GM18868 (cell line): ENCODE measurements around the gene BRINP2.

Experiments used
- ATAC-seq: cut with Tn5 transposase; IDR thresholded peaks from one replicate; pipeline ENCODE4 v1.9.1; 2021; ENCODE audit warnings: mild to moderate bottlenecking, moderate library complexity; ENCODE audit not compliant: unreplicated experiment

The BRINP2 gene

DNA sequence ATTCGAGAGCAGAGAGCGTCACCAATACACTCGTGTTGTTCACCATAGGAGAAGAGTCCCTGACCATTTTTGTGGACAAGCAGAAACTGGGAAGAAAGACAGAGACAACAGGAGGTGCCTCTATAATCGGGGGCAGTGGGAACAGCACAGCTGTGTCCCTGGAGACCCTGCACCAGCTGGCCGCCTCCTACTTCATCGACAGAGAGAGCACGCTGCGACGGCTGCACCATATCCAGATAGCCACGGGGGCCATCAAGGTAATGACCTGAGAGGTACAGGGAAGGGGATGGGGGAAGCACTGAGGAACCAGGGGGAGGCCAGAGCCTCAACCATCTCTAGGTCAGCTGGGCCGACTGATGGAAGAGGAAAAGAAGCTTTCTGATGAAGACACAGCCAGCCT is 86.4 kb downstream of the BRINP2 start:
- ATAC-seq, result no peak

DNA sequence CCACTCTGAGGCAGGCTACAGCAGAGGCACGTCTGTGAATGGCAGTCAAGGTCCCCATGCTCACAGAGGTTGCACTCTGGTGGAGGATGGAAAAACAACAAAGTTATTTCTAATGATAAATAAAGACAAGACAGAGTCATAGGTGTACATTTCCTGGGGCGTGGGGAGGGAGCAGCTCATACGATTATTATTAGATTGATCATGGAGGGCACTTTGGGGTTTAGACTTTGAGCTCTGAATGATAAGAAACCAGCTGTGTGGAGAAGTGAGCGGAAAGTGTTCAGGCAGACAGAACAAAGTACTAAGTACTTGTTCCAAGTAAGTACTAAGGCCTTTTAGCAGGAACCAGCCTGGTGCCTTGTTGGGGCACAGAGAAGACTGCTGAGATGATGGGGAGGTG is 86.8 kb downstream of the BRINP2 start:
- no peak for ATAC-seq

DNA sequence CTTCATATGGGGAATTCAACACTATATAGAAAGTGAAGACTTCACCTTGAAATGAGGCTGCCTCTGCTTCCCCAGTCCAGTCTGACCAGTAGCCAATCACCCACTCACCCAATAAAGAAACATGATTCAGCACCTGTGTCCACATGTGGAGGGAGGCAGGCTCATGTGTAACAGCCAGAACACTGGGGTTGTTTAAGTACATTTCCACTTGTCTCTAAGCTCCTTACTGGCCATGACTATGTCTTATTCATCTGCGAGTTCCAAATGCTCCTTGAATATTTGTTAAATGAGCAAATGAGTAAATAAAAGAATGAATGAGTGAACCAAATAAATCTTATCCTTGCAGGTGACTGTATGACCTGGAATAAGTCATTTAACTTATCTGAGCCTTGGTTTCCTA is 100.1 kb downstream of the BRINP2 start:
- no peak for ATAC-seq

DNA sequence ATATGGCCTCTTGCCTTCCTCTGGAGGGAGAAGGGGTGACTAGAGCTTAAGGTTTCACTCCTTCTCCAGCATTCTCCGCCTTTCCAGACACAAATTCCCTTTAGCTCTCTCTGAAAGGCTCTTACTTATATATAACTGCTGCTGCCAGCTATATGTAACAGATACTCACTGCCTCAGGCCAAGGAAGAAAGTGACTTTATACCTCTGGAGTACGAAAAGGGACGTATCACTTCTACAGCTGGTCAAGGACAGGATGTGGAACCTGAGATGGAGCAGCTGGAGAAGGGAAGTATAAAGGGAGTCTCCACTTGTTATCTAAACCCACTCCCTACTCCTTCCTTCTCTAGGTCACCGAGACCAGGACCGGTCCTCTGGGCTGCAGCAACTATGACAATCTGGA is 102.4 kb downstream of the BRINP2 start:
- no peak for ATAC-seq

DNA sequence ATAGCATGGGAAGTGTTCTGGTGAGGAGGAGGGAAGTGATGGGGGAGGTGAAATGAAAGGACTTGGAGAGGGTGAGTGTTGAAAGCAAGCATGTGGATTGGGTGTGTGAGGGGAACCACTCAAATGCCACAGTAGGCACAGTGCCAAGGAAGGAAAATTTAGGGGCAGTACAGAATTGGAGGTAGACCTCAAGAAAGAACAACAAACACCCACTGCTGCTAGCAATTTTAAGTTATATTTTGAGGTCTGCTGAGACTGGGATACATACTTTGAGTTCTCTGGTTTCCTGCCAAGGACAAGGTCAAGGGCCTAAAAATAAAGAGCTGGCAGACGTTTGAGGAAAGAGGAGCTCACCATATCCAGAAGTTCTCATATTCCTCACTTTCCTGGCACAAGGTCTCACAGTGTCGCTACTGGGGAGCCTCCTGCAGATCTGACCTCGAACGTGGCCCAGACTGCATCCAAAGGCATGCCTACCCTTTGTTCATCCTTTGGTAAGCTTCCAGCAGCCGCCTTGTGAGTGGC is 104.0 kb downstream of the BRINP2 start:
- no peak for ATAC-seq

DNA sequence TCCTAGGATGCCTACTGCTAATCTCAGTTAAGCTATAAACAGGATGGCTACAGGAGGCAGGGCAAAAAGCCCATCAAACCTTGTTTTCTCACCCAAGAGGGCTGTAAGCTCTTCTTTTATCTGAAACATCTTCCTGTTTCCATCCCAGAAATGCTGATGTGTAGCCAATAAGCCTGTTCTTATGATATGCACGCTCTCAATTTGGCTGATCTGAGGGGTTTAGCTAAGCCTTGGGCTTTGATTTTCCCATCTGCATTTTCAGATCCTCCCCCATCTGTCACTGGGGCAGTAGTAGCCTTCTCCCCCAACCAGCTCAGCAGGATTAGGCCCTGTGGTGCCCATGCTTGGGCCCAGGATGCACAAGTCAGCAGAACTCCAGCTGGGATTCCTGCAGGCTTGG is 105.0 kb downstream of the BRINP2 start:
- no peak for ATAC-seq

DNA sequence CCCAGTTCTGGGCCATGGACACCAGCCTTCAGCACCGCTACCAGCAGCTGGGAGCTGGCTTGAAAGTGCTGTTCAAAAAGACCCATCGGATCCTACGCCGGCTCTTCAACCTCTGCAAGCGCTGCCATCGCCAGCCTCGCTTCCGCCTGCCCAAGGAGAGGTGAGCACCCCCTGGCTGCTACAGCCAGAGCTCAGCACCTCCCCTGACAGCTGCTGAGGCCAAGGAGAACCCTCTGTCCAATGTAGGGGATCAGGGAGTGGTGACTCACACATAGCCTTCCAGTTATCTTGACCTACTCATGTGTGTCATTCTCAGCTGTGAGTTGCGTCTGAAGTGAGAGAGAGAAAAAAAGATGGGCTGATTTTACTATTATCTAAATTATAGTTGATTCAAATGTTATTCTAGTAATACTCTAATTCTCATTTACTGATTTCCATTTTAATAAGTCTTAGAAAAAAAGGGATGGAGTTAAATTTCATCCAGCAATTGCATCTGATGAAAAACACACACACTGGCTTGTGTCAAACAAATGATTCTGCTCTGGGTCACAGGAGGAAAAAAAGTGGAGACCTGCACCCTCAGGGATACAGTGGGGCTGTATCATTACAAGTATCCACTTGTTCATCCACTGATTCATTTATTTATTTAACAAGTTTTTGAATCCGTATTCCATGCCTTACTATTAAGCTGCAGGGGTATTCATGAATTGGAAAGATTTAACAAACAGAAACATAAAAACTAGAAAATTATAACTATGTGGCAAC is 108.0 kb downstream of the BRINP2 start:
- ATAC-seq, result no peak

DNA sequence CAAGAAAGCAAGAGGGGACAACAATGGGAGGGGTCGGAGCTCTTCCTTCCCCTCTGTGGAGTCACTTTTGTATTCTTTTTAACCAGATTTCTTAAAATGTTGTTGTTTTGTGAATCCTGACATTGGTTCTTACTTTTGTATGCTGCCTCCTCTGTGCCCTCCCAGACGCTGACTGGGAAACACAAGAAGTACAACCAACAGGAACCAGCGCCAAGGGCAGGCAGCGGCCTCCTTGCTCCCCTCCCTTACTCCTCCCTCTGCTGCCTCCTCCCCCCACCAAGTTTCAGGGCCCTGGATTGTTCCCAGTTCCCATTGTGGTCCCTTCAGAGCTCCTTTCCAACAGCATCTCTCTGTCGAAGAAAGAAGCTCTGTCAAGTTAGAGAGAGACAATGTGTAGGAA is 111.1 kb downstream of the BRINP2 start:
- ATAC-seq, result no peak

DNA sequence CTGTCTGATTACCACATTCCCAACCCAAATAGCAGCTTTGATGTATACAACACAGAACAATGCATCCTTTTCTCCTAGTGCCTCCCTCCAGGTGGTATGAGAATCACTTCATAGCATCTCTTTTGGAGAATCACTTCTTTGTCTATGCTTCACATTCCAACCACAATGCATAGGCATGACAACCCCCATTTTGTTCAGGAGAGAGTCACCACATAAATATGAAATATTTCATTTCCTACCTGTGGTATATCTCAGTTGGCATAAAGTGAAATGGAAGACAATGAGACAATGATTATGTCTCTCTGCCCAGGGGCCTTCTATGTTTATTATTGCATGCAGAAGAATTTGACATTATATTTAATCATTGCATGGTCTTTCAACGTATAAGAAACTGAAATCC is 112.2 kb downstream of the BRINP2 start:
- ATAC-seq, result no peak

DNA sequence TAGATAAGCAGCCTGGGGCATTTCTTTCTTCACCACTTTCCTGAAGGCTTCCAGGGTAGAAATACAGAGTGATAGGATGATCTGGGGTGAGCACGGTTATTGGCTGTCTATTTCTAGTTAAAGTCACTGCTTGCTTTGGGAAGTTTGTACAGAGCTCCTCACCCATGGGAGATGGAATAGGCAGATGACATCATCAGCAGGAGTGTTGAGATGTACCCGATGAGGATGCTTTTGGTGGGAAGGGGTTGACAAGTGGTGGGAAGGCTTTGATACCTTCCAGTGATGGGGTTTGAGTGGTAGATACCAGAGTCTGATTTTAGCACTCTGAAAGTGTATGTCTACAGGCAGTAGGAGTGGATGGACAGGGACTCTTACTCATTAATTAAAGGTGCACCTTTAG is 112.6 kb downstream of the BRINP2 start:
- no peak for ATAC-seq

DNA sequence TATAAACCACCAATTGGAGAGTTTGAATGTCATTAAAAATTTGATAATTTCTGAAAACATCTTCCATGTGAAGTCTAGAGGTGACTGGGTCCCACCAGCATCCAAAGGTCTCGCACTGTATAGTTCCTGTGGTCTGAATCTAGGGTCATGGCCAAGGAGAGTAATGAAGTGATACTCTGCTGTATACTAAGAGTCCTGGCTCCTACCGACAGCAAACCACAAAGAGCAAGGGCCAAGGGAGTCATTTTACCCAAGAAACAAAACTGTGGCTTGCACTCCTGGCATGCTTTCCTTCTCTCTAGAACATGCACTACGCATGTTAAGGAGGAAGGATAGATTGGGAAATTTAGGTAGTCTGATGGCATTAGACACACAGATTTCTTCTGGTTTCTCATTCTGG is 115.6 kb downstream of the BRINP2 start:
- no peak for ATAC-seq

DNA sequence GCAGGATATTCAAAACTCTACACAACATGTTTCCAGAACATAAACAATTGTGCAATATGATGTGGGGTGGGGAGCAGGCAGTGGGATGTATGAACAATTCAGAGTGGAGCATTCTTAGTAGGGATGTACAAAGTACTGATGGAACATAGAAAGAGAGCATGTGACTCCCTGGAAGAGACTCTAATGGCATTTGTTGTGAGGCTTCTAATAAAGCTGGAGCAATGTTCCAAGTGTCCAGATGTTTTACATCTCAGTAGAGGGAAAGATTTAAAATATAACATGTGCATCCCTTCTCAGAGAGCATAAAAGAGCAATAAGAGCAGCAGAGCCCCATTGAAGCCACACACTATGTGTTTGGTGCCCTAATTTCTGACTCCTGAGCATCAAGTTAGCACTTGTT is 116.5 kb downstream of the BRINP2 start:
- no peak for ATAC-seq

DNA sequence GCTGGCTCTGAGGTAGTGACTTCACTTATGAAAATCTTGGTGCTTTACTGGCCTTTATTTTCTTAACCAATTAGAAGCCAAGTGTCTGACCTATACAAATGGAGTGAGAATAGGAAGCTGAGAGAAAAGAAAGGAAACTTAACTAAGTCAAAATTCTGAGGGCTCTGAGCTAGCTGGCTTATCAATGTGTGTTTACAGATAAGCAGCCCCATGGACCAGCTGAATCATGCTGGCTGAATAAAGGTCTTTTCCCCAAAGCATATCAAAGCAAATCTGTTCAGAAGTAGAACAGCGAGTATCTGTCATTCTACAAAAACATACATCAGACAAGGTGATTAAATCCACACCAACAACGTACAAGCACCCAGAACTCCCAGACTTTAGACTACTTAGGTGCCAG is 117.2 kb downstream of the BRINP2 start:
- no peak for ATAC-seq

DNA sequence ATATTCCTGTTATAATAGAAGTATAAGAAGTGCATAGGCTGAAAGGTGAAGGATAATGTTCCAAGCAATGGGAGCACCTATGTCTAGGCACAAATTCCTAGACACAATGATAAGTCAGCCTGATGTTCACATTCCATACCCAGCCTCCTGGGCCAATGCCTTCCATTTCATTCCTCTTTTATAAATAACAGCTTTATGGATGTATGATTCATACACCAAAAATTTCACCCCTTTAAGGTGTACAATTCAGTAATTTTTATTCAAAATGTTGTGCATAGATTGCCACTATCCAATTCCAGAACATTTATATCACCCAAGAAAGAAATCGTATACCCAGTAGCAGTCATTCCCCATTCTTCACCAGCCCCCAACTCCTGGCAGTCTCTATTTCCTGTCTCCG is 118.8 kb downstream of the BRINP2 start:
- no peak for ATAC-seq

DNA sequence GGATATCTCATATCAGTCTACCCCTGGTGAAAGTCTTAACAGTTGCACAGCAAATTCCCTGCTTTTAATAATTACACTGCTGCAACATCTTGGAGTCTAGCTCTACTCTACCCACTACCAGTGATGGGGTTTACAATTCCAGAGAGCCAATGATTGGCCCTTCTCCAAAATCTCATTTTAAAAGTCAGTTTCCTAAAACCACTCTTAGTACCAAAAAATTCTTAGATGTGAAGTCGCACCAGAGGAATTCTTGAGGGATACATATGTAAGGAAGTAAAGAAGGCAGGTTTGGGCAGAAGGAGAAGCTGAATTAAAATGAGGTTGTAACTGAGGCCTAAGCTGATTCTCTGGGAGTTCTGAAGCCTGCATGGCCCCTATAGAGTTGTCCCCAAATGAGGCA is 129.7 kb downstream of the BRINP2 start:
- no peak for ATAC-seq

DNA sequence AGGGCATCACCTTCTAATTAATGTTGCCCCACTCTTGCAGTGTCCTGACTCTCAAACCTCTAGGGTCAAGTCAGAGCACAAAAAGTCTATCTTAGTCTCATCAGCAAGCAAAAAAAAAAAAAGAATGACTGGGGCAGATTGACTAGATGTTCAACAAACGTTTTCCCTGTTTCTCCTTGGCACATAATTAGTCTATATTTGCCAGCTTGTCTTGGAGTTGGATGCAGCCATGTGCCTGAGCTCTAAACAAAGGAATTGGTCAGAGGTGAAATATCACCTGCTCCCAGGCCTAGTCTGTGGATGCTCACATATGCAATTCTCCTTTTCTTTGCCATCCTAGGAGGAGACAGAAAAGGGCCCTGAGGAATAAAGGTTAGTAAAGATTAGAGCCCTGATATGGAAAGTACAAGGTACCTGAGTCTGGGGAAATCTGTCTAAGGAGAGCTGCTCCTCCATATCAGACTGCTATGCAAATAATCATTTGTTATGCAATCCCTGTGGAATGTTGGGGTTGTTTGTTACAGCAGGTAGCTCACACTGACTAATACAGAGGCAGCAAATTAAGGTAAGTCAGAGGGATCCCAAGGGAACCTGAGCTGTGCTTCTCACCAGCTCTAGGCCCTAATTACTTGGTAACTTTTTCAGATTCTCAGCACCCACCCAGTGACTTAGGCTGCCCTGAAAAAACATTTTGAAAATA is 130.8 kb downstream of the BRINP2 start:
- no peak for ATAC-seq

DNA sequence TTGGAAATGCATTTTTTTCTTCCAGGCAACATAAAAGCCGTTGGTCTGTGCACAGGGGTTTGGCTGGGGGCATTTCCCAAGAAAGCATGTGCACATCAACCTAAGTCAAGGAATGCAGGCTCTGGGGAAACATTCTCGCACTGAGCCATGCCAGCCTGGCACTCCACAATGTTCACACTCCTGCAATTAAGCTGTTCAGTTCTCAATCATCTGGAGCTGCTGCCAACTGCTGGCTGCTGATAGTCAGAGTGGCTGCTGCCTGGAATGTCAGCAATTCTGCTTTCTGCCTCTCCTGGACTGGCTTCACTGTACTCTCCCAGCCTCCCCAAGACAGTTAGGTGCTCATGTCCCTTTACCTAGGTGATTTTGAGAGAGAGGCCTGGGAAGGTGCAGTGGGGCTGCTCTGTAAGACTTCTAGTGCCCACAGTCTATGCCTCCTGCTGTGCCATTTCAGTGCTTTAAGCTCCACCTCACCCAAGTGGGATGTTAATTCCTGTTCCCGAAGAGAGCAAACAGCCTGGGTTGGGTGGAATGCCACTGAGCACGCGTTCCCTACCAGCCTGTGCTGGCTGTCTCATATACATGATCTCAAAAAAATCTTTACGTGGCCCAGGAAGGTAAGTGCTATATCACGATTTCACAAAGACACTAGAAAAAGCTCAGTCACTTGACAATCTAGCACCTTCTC is 131.7 kb downstream of the BRINP2 start:
- no peak for ATAC-seq

DNA sequence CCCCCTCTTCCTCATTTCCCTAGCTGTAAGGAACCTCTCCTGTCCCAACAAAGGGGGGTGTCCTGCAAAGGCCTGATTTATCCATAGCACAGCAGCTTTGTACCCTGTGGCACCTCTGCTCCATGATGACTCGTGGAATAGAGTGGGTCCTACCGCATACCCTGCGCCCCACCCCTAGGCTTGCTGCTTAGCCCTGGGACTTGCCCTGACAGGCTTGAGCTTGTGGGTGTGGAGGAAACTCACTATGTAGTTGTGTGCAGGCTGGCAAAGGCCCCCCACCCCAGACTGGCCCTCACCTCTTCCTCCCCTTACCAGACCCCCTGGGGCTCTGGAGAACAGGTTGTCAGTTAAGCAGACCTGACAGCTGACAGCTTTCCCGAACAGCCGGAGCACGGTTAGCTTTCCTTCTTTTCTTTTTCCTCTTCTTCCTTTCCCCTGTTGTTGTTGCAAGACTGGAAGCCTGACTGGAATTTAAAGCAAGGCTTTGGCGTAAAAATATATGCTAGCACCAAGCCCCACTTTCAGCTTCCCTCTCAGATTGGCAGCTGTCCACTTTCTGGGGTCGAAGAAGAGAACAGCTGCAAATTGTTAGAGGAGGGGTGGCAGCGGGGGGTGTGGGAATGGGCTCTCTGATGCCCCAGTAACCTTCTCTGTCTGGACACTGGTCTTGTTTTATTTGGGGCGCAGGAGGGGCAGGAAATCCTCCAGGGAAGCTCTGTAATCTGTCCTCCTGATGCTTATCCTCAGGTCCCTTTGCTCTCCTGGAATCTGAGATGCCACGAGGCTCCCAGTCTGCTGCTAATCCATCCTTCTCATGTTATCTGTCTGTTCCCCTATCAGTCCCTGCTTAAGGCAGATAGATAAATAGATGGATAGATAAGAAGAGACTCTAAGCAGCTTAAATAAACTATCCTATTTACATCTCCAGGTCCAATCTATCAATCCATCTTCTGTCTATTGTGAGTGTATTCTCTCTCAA is 134.6 kb downstream of the BRINP2 start:
- no peak for ATAC-seq

DNA sequence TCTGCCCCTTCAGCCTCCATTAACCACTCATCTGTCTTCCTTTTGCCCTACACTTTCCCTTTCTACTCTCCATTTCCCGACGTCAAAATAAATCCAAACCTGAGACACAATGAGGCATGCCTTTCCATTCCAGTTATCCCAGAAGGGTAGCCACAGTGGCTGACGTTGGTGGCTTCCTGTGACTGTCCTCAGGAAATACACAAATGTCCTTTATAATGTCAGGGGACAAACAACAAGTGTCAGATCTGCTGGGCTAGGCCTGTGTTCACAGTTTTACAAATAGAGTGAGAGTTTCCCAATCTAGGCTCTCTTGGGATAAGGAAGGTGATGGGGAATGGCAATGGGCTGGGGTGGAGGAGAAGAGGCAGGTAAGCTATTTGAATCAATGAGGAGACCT is 135.3 kb downstream of the BRINP2 start:
- ATAC-seq, result no peak

DNA sequence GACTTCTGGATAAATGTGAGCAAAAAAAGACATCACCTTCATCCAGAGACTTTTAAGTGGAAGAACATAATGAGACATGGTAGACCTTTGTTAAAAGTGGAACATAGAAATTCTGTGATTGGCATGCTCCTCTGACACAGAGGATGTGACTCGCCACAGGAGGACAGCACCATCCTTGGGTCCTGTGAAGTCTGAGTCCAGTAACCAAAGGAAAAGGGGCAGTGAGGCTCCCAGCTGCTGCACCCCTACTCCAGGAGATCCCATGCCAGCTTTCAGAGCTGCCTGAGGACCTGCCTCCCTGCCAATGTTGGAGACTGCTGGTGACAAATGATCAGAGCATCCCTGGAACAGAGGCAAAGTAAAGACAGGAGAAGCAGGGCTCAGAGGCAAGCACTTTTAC is 136.2 kb downstream of the BRINP2 start:
- no peak for ATAC-seq

DNA sequence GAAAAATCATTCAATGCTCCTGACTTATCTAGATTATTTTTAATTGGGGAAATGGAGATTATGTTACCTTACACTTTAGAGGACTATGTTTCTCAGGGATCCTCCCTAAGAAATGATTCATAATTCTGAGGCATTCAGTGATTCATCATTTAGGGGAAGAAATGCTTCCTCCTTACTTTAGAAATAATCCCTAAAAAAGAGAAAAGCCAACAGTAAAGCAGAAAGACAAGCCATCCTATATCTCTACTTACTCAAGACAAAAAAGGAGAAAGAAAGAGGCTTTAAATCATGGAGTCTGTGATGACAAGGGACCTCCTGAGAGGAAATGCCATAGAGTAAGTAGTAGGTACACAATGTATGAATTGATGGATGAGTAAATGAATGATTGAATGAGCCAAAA is 137.0 kb downstream of the BRINP2 start:
- no peak for ATAC-seq
